Measurements from ENCODE around the gene NCOA7.
"Not testable (repeated sequence)": the region's sequence is repeated elsewhere in the genome, so short reads cannot be mapped to it uniquely, and the experiment has no call there.

The NCOA7 gene

GRCh38 chr6:125753937-125754259, 36.9 kb upstream of the NCOA7 start:
- DNase-seq (ENCODE audit: low read depth in 2 of 2, low spot score in 1 of 2): no peak

GRCh38 chr6:125754566-125754965, 36.2 kb upstream of the NCOA7 start:
- DNase-seq (ENCODE audit: low read depth in 2 of 2, low spot score in 1 of 2): no peak

DNA sequence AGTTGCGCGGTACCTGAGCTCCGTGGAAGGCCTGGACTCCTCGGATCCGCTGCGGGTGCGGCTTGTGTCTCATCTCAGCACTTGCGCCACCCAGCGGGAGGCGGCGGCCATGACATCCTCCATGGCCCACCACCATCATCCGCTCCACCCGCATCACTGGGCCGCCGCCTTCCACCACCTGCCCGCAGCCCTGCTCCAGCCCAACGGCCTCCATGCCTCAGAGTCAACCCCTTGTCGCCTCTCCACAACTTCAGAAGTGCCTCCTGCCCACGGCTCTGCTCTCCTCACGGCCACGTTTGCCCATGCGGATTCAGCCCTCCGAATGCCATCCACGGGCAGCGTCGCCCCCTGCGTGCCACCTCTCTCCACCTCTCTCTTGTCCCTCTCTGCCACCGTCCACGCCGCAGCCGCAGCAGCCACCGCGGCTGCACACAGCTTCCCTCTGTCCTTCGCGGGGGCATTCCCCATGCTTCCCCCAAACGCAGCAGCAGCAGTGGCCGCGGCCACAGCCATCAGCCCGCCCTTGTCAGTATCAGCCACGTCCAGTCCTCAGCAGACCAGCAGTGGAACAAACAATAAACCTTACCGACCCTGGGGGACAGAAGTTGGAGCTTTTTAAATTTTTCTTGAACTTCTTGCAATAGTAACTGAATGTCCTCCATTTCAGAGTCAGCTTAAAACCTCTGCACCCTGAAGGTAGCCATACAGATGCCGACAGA, 31.4 kb upstream of the NCOA7 start:
- DNase-seq (ENCODE audit: low read depth in 2 of 2, low spot score in 1 of 2): no peak

DNA sequence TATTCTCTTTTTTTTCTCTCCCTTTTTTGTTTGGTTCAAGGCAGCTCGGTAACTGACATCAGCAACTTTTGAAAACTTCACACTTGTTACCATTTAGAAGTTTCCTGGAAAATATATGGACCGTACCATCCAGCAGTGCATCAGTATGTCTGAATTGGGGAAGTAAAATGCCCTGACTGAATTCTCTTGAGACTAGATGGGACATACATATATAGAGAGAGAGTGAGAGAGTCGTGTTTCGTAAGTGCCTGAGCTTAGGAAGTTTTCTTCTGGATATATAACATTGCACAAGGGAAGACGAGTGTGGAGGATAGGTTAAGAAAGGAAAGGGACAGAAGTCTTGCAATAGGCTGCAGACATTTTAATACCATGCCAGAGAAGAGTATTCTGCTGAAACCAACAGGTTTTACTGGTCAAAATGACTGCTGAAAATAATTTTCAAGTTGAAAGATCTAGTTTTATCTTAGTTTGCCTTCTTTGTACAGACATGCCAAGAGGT, 30.8 kb upstream of the NCOA7 start:
- DNase-seq (ENCODE audit: low read depth in 2 of 2, low spot score in 1 of 2): no peak

DNA sequence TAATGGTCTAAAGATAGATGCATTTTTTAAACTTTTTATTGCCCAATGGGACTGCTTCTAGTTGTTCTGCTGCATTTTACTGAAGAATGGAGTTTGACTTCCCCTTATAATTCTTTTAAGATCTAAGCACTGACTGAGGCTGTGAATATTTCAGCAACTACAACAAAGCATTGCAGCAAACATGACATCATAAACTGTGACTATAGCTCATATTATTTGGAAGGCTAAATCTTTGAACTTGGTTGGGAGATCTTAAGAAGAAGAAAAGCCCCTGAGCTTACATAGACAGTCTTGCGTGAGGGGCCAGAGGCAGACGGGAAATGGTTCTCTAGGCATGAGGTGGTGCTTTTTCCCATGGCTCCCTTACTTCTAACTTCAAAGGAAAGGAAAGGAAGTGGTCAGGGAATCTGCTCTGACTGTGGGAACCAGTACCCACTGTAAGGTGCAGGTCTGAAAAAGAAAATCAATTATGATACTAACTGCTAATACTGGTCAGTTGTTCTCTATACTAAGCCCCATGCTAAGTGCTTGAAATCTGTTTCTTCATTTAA, 26.6 kb upstream of the NCOA7 start:
- DNase-seq (ENCODE audit: low read depth in 2 of 2, low spot score in 1 of 2): no peak

GRCh38 chr6:125765944-125766343, 24.8 kb upstream of the NCOA7 start:
- no peak for DNase-seq (ENCODE audit: low read depth in 2 of 2, low spot score in 1 of 2)

DNA sequence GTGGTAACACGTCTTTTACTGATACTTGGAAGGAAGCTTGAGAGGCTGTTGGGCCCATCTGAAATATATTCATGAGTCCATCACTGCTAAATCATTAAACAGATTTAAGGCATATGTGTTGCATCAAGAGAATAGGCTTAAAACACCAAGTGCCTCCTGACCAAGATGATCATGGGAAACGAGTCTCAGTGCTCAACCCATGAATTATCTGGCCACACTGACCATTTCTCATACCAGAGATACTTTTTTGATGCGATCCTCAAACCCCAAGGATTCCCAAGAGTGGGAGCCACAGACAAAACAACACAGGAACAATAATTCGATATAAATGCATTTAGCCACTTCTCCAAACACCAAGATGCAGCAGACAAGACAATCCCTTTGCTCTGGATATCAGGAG, 24.1 kb upstream of the NCOA7 start:
- DNase-seq (ENCODE audit: low read depth in 2 of 2, low spot score in 1 of 2): no peak

GRCh38 chr6:125769147-125769783, 21.5 kb upstream of the NCOA7 start:
- DNase-seq (ENCODE audit: low read depth in 2 of 2, low spot score in 1 of 2): no peak

DNA sequence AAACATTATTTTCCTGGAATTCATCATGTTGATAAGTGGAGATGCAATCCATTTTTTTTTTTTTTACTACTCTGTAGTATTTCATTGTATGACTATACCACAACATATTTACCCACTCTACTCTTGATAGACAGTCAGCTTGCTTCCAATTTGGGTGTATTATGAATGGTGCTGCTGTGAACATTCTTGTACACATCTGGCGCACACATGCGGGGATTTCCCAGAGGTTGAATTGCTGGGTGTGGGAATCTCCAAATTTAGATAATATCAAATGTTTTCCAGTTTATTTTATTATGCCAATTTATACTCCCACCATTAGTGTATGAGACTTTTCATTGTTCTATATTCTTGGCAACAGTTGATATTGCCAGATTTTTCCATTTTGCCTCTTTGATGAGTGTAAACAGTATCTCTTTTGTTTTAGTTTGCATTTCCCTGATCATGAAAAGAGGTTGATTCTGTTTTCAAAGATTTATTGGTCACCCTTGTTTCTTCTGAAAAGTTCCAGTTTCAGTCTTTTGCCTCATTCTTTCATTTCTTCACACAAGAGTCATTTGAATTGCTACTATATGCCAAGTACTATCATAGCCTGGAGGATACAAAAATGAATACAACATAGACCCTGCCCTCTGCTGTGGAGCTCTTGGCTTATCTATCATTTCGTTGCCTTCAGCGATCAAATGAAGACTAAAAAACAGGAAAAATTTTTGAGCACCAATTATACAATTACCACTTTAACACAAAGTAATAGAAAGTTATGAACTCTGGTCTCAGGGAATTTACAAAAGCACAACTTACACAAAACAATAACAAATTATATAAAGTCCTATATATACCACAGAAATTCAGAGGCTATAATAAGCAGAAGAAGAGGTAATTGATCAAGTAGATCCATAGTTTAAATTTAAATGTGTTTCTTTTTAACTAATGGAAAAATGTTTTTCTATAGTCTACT, 17.1 kb upstream of the NCOA7 start:
- no peak for DNase-seq (ENCODE audit: low read depth in 2 of 2, low spot score in 1 of 2)

DNA sequence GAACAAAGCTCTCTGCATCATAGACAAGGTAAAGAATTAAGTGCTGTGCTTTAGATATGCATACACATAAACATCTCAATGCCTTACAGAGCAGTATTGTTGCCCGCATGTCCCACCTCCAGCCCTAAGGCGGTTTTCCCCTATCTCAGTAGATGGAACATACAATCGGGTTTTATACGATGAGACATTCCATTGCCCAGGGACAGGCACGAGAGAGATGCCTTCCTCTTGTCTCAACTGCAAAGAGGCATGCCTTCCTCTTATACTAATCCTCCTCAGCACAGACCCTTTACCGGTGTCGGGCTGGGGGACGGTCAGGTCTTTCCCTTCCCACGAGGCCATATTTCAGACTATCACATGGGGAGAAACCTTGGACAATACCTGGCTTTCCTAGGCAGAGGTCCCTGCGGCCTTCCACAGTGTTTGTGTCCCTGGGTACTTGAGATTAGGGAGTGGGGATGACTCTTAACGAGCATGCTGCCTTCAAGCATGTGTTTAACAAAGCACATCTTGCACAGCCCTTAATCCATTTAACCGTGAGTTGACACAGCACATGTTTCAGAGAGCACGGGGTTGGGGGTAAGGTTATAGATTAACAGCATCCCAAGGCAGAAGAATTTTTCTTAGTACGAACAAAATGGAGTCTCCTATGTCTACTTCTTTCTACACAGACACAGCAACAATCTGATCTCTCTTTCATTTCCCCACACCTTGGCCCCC, 14.5 kb upstream of the NCOA7 start:
- not testable (repeated sequence) for DNase-seq (ENCODE audit: low read depth in 2 of 2, low spot score in 1 of 2)

DNA sequence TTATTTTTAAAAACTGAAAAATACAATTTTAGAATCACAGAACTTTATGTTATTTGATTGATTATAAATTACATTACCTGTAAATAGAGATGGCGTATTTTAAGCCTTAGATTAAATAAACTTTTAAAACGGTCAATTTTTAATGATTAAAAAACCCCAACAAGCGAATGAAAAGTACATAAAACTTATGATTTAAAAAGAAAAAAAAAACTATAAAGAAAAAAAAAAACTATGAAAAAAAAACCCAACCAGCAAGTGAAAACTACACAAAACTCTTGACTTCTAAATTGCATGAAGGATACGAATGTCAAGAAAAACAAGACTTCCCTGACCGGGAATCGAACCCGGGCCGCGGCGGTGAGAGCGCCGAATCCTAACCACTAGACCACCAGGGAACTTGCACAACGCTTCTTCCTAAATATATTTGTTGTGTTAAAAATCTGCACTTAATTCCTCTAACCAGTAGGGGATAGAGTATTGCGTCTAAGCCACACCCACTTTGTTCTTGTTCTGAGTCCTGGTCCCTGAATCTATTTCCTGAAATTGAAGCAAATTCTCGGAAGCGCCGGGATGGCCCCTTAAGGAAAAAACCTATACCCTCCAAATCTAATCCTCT, 10.7 kb upstream of the NCOA7 start:
- DNase-seq (ENCODE audit: low read depth in 2 of 2, low spot score in 1 of 2): peak; percentile 67 to 77

- peak in 1 of 2 donors; percentile 21 for DNase-seq (ENCODE audit: low read depth in 2 of 2, low spot score in 1 of 2)
Observed at GRCh38 chr6:125780540-125781313, 10.0 kb upstream of the NCOA7 start.

- peak in 1 of 2 donors; percentile 12 for DNase-seq (ENCODE audit: low read depth in 2 of 2, low spot score in 1 of 2)
Observed at GRCh38 chr6:125781314-125781868, 9.4 kb upstream of the NCOA7 start.

DNA sequence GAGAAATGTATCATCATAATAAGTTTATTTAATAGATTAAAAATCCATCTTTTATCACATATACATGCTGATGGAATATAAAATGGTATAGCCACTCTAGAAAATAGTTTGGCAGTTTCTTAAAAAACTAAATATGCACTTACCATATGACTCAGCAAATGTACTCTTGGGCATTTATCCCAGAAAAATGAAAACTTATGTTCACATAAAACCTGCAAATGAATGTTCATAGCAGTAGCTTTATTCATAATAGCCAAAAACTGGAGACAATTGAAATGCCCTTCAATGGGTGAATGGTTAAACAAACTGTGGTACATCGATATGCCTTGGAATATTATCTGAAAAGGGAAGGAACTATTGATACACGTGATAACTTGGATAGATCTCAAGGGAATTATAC, 6.4 kb upstream of the NCOA7 start:
- DNase-seq (ENCODE audit: low read depth in 2 of 2, low spot score in 1 of 2): no peak

GRCh38 chr6:125787791-125788190, 3.0 kb upstream of the NCOA7 start:
- no peak for DNase-seq (ENCODE audit: low read depth in 2 of 2, low spot score in 1 of 2)

DNA sequence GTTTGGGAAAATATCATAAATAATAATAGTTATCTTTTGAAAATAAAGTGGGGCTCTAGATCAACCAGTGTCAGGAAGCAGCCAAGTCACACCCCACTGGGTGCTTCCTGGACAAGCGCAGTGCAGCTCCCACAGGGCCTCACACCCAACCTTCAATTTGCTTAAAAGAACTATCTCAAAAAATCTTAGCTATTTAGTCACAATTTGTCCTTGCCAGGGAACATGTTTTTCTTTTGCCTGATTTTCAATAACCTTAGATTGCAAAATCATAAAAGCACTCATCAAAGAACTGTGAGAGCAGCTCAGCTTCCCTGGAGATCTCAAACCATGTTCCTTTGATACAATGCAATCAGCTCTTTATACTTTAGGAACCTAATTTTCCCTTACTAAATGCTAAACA, 1.6 kb upstream of the NCOA7 start:
- DNase-seq (ENCODE audit: low read depth in 2 of 2, low spot score in 1 of 2): no peak

DNA sequence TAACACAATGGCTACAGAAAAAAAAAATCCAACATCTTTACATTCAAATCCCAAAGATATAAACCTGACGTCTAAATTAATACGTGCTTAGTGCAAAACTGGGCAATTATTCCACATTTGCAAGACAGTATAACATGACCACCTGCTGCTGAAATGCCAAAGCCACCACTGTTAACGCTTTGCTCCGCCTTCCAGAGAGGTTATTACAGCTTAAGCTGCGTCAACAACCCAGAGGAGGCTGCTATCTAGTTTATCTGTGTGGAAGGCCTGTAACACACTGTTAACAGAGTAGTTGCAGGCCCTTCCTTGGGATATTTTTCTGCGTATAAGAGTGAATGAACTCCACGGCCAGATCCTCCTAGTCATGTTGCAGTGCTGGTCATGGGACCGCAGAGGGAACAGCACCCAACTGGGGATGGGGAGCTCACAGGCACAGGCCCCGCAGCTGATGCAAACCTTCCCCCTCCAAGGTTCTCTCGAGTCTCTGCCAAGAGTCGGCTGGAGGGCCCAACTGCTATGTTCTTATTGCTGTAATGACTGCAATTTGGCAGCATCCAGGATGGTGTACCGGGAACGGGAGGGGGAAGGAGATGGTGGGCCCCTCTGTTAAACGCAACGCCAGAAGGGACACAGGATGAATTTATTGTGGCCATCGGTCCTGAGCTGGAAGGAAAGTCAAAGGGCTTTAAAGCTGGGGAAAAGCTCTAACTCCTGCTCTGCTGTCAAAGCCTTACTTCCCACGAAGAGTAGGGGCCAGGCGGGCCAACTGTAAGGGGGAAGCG, 993 bp upstream of the NCOA7 start:
- DNase-seq (ENCODE audit: low read depth in 2 of 2, low spot score in 1 of 2): peak in 1 of 2 donors; percentile 10

GRCh38 chr6:125791151-125791819, 525 bp downstream of the NCOA7 start:
- peak in 1 of 2 donors; percentile 19 for DNase-seq (ENCODE audit: low read depth in 2 of 2, low spot score in 1 of 2)
